ENCODE results near the gene C8A. TPM values are rescaled to one million over a fixed set of nuclear protein-coding genes. Genes with fewer than 3 reads are reported as not detected.

Gene C8A
- total and polyA plus RNA-seq, 2 of the 13 experiments (the other 11 are each of a cell fraction or from before 2014, with no cell fraction given): 10.5 to 15.0 TPM

DNA sequence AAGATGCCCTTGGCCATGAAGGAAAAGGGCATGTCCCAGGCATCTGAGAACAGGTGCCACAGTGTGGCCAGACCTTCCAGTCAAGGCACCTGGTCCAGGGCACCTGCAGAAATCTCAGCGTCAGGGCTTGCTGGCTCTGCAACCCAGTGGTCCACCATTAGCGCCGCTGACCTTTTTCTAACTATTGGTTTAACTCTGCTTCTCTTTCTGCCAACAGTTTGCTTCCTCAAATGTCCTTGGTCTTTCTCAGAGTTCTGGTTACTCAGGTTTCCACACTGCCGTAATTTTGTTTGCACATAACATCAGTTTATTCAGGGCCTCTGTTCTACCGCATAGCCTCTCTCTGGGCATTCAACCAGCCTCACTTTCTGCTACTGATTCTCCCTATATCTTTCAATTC lies 18.9 kb upstream of the C8A start (continued):
- TF ChIP-seq ZNF782 (CRISPR knock-in tag; IDR thresholded peaks at IDR 0.05; ENCODE audit: borderline replicate concordance) (no peak), RAD51 (IDR thresholded peaks at IDR 0.05; ENCODE audit: borderline replicate concordance) (no peak), ZFP41 (CRISPR knock-in tag; IDR thresholded peaks at IDR 0.05; ENCODE audit: borderline replicate concordance) (no peak), ZNF776 (CRISPR knock-in tag; IDR thresholded peaks at IDR 0.05) (no peak), ZNF644 (CRISPR knock-in tag; IDR thresholded peaks at IDR 0.05; ENCODE audit: low read depth) (peak; percentile 82), ISL2 (CRISPR knock-in tag; IDR thresholded peaks at IDR 0.05) (peak; percentile 52; the same call in 1 of the 2 replicates), SETDB1 (CRISPR knock-in tag; IDR thresholded peaks at IDR 0.05; ENCODE audit: borderline replicate concordance) (no peak), ZNF713 (CRISPR knock-in tag; IDR thresholded peaks at IDR 0.05) (no peak), ZFX (CRISPR knock-in tag; IDR thresholded peaks at IDR 0.05; ENCODE audit: low read depth) (peak; percentile 21; the same call in 1 of the 2 replicates), SRY (CRISPR knock-in tag; IDR thresholded peaks at IDR 0.05) (no peak), TBX2 (CRISPR knock-in tag; IDR thresholded peaks at IDR 0.05; ENCODE audit: borderline replicate concordance) (peak; percentile 43; the same call in 1 of the 2 replicates), HMG20A (CRISPR knock-in tag; IDR thresholded peaks at IDR 0.05; ENCODE audit: borderline replicate concordance) (peak; percentile 76; the same call in 1 of the 2 replicates), MYC (CRISPR knock-in tag; IDR thresholded peaks at IDR 0.05; ENCODE audit: borderline replicate concordance) (no peak)
- TF ChIP-seq, protein P1, sequence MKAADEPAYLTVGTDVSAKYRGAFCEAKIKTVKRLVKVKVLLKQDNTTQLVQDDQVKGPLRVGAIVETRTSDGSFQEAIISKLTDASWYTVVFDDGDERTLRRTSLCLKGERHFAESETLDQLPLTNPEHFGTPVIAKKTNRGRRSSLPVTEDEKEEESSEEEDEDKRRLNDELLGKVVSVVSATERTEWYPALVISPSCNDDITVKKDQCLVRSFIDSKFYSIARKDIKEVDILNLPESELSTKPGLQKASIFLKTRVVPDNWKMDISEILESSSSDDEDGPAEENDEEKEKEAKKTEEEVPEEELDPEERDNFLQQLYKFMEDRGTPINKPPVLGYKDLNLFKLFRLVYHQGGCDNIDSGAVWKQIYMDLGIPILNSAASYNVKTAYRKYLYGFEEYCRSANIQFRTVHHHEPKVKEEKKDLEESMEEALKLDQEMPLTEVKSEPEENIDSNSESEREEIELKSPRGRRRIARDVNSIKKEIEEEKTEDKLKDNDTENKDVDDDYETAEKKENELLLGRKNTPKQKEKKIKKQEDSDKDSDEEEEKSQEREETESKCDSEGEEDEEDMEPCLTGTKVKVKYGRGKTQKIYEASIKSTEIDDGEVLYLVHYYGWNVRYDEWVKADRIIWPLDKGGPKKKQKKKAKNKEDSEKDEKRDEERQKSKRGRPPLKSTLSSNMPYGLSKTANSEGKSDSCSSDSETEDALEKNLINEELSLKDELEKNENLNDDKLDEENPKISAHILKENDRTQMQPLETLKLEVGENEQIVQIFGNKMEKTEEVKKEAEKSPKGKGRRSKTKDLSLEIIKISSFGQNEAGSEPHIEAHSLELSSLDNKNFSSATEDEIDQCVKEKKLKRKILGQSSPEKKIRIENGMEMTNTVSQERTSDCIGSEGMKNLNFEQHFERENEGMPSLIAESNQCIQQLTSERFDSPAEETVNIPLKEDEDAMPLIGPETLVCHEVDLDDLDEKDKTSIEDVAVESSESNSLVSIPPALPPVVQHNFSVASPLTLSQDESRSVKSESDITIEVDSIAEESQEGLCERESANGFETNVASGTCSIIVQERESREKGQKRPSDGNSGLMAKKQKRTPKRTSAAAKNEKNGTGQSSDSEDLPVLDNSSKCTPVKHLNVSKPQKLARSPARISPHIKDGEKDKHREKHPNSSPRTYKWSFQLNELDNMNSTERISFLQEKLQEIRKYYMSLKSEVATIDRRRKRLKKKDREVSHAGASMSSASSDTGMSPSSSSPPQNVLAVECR (CRISPR knock-in tag; IDR thresholded peaks at IDR 0.05; ENCODE audit: borderline replicate concordance): no peak
- TF ChIP-seq, protein P2, sequence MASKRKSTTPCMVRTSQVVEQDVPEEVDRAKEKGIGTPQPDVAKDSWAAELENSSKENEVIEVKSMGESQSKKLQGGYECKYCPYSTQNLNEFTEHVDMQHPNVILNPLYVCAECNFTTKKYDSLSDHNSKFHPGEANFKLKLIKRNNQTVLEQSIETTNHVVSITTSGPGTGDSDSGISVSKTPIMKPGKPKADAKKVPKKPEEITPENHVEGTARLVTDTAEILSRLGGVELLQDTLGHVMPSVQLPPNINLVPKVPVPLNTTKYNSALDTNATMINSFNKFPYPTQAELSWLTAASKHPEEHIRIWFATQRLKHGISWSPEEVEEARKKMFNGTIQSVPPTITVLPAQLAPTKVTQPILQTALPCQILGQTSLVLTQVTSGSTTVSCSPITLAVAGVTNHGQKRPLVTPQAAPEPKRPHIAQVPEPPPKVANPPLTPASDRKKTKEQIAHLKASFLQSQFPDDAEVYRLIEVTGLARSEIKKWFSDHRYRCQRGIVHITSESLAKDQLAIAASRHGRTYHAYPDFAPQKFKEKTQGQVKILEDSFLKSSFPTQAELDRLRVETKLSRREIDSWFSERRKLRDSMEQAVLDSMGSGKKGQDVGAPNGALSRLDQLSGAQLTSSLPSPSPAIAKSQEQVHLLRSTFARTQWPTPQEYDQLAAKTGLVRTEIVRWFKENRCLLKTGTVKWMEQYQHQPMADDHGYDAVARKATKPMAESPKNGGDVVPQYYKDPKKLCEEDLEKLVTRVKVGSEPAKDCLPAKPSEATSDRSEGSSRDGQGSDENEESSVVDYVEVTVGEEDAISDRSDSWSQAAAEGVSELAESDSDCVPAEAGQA (IDR thresholded peaks at IDR 0.05; ENCODE audit: low read depth): peak; percentile 40; the same call in 1 of the 2 replicates
- TF ChIP-seq, protein P2 (CRISPR knock-in tag; IDR thresholded peaks at IDR 0.05; ENCODE audit: borderline replicate concordance): no peak
- TF ChIP-seq, protein P3, sequence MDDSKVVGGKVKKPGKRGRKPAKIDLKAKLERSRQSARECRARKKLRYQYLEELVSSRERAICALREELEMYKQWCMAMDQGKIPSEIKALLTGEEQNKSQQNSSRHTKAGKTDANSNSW (CRISPR knock-in tag; IDR thresholded peaks at IDR 0.05; ENCODE audit: borderline replicate concordance): no peak
- TF ChIP-seq, protein P4, sequence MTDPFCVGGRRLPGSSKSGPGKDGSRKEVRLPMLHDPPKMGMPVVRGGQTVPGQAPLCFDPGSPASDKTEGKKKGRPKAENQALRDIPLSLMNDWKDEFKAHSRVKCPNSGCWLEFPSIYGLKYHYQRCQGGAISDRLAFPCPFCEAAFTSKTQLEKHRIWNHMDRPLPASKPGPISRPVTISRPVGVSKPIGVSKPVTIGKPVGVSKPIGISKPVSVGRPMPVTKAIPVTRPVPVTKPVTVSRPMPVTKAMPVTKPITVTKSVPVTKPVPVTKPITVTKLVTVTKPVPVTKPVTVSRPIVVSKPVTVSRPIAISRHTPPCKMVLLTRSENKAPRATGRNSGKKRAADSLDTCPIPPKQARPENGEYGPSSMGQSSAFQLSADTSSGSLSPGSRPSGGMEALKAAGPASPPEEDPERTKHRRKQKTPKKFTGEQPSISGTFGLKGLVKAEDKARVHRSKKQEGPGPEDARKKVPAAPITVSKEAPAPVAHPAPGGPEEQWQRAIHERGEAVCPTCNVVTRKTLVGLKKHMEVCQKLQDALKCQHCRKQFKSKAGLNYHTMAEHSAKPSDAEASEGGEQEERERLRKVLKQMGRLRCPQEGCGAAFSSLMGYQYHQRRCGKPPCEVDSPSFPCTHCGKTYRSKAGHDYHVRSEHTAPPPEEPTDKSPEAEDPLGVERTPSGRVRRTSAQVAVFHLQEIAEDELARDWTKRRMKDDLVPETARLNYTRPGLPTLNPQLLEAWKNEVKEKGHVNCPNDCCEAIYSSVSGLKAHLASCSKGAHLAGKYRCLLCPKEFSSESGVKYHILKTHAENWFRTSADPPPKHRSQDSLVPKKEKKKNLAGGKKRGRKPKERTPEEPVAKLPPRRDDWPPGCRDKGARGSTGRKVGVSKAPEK (CRISPR knock-in tag; IDR thresholded peaks at IDR 0.05; ENCODE audit: borderline replicate concordance): no peak

All from HepG2 (cell line).